GM19238 (cell line): Measurements from ENCODE around the gene TTC12.

Experiments used
- DNase-seq: peaks from one replicate; pipeline ENCODE4 v3.0.0; 2011; ENCODE audit warnings: low spot score; ENCODE audit not compliant: insufficient read length

TTC12 gene

GRCh38 chr11:113324250-113324649 is 9.9 kb downstream of the TTC12 start:
- DNase-seq = no peak

GRCh38 chr11:113329725-113330124 is 15.3 kb downstream of the TTC12 start:
- DNase-seq = no peak

DNA sequence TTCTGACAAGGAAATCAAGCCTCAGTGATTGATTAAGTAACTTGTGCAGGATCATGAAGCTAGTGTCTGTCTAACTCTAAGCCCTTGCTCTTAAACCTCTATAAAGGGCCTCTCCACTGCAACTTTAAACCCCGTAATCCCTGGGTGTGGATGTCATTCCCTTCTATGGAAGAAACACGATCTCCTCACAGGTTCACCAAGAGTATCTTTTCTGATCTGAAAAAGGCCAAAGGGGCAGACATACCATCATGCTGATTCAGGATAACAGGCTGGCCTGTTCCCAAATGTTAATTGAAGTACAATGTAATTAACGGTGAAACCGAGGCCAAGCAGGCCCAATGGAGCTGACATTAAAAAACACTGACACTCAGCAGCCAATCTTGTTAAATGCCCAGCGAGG is 17.1 kb downstream of the TTC12 start:
- DNase-seq = no peak

GRCh38 chr11:113332023-113332422 is 17.6 kb downstream of the TTC12 start:
- DNase-seq = no peak

- no peak for DNase-seq
Measured at GRCh38 chr11:113332638-113333329, 18.4 kb downstream of the TTC12 start.

- no peak for DNase-seq
Measured at GRCh38 chr11:113334183-113334582, 19.8 kb downstream of the TTC12 start.

DNA sequence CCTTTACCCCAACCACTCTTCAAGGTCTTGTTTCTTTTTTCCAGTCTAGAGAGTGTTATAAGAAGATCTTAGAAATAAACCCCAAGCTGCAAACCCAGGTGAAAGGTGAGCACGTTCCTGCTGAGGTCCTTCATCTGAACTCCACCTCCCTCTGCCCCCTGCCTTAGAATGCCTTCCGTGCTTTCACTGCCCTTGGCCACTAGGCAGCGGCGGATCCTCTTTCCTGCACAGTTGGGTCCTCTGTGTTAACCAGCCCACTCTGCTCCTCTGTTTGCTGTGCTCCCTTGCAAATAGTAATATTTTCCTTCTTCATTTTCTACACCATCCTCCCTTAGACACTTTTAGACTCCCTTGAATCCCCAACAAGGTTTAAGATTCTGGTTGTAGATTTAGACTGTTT is 24.3 kb downstream of the TTC12 start:
- no peak for DNase-seq

DNA sequence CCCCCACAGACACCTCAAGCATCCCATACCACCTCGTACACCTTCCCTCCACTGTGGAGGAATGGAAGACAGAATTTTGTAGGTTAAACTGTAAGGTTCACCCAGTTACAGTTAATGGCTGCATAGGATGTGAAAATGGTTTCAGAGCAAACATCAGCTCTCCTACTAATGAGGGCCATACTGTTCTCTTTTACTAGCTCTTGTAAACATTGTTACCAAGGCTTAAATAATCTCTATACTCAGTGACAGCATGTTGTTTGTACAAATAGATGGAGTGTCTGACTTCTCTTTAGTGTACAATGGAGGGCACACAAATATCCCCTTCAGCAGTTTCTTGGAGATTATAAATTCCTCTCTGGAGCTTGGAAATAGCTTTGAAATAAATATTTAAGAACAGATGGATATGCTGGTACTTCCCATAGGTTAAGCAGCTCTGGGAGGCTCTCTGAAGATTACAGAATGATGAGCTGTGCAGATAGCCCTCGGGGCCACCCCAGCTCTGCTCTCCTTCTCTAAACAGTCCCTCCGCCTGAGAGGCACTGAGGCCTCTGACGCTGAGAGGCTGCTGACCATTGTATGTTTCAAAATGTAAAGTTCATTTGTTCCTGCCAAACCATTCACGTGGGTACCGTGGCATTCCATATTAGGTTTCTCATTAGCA is 25.7 kb downstream of the TTC12 start:
- DNase-seq = no peak

DNA sequence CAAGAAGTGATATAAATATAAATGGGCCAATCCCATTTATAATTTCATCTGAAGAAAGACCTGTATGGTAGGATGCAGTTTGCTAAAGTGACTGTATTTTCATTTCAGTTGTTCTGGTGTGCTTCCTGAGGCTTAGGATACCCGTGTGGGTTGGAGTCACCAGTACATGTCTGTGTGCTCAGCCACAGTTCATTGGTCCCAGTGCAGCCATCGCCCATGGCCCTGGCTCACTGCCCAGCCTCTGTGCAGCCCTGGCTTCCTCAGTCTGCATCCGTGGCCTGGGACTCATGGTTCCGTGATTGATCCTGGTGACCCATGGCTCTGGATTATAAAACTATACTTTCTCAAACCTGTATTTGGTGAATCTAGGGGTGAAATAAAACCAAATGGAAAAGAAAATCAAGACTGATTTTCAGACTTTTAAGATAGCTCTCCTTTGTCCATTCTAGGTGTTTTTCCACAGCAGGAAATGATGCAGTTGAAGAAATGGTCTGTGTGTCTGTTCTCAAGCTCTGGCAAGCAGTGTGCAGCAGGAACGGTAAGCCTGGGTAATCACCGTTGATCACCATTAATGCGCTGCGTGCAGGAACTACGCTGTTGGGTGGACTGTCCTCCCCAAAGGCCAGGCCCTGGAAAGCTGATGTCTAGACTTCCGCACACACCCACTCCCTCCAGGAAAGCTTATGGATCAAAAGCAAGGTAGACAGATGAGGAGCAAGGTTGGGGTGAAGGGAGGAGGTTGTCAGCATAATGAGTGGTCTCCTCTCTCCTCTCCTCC is 27.2 kb downstream of the TTC12 start:
- DNase-seq = no peak

GRCh38 chr11:113345978-113346377 is 31.6 kb downstream of the TTC12 start:
- no peak for DNase-seq

GRCh38 chr11:113349528-113349927 is 35.1 kb downstream of the TTC12 start:
- DNase-seq = no peak

- DNase-seq = no peak
Measured at GRCh38 chr11:113350336-113351067, 36.1 kb downstream of the TTC12 start.

GRCh38 chr11:113351068-113351450 is 36.7 kb downstream of the TTC12 start:
- DNase-seq = no peak

GRCh38 chr11:113351480-113351879 is 37.1 kb downstream of the TTC12 start:
- no peak for DNase-seq

- DNase-seq = no peak
Measured at GRCh38 chr11:113356203-113356602, 41.8 kb downstream of the TTC12 start.

DNA sequence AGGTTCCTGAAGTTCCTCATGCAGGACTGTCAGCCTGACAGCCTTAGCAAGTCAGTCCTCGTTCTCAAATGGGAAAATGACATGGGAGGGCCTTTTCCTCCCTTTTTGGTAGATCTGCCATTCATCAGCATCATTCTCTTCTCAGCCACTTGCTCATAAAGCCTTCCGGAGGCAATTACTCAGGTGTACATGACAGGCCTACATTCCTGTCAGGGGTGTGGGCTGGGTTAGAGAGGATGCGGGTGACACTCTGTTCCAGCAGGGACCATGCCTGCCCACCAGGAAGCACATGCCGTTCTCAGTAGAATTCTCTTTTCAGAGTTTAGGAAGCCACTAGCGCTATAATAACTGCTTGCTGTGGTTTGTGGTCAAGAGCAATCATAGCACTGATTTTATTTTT is 49.0 kb downstream of the TTC12 start:
- no peak for DNase-seq

GRCh38 chr11:113363996-113364641 is 49.7 kb downstream of the TTC12 start:
- DNase-seq = no peak

- DNase-seq = no peak
Measured at GRCh38 chr11:113365895-113366294, 51.5 kb downstream of the TTC12 start.

DNA sequence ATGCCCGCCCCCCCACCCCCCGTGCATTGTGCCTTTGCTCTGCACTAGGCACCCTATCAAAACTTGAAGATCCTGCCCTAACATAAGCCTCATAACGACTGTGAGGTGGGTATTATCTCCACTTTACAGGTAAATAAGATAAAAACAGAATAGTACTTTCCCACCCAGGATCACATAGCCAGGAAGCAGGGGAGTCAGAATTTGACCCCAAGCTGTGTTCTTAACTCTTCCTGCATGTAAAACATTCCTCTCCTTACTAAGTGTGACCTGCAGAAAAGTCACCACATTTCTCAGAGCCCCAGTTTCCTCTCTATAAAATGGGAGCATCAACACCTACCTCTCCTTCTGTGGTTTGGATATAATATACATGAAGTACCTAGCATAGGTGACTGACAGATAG is 55.0 kb downstream of the TTC12 start:
- DNase-seq = no peak

DNA sequence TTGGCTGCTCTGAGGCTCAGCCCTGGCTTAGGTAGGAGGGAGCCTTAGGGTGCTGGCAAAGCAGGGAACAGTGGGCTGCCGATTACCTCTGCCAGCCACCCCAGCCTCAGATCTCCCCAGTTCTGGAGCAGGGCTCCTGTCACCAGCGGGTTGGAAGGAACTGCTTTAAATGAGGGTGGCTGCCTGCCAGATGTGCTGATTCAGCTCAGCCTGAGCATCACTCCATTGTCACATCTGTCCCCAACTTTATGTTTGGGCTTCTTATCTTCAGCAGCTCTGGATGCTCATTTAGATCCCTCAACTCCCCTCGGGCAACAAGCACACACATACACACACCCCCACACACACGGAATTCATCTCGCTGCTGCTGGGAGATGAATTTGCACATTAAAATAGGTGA is 56.3 kb downstream of the TTC12 start:
- DNase-seq = no peak

- no peak for DNase-seq
Measured at GRCh38 chr11:113372309-113372708, 57.9 kb downstream of the TTC12 start.
